SKM-1 (cell line): ENCODE data around the gene ADAM19.
A peak's percentile ranks its signal among the peaks of the same experiment; 100 is the strongest.

Source experiments
- DNase-seq: peaks from one replicate; lab custom pipeline; 2025; ENCODE audit not compliant: unreplicated experiment; lab: John Stamatoyannopoulos, UW

The ADAM19 gene

DNA sequence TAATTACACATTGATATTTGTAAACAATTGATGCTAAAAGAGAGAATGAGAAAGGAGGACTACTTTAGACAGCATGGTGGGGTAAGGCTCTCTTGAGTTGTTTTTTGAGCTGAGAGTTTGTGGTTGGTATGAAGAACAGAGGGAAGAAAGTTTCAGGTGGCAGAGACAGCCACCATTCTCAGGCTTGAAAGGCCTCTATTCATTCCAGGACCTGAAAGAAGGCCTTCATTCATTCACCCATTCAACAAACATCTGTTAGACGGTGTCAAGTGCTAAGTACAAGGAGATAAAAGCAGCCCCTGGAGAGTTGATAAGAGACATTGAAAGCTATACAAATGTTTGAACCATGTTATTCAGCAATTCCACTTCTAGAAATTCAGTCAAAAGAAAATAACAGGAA is 21.7 kb upstream of the ADAM19 start:
- DNase-seq, result no peak

DNA sequence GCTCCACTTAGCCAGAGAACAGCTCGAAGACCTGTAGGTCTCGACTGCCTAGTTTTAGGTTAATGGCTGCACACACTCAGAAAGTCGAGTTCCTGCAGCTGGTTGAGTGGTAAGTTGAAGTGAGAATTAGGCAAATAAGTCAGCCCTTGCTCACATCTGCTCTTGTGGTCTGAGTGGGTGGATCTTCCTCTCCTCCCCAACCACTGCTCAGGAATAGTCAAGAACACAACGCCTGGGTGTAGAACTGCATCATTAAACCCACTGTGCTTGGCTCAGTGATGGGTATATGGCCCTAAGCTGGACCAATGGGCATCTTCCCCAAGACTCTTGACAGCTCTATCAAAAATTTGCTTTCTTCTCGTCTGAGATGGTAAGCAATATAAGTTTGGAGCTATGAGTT is 20.9 kb upstream of the ADAM19 start:
- no peak for DNase-seq

DNA sequence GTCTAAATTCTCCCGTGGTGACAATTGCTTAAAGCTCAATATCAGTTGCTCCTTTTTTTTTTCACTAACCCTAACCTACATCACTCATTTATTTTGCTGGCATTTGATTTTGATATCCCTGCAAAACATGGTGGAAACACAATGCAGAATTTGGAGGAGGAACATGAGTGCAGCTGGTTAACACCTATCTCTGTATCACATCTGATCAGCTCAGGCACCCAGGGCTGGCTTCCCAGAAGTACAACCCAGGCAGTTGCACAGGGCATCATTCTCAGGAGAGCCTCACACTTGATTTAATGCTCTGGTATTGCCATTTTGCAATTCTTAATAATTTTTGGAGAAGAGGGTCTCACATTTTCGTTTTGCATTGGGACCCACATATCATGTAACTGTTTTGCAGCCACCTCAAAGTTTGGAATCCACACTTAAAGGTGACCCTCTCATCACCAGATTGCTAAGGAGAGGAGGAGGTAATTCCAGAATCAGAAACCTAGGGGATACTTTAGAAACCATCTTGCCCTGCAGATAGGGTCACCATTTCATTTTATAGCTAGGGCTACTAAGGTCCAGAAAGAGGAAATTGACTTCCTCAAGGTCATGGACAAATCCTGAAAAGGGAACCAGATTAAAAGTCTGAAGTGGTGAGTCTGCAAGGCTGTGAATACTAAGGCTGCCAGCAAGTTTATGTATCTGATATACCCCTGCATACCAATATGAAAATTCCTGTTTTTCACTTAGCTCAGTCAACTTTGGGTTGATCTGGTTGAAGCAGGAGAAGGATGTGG is 19.3 kb upstream of the ADAM19 start:
- no peak for DNase-seq

- DNase-seq, result no peak
Observed at GRCh38 chr5:157594257-157594656, 18.7 kb upstream of the ADAM19 start.

DNA sequence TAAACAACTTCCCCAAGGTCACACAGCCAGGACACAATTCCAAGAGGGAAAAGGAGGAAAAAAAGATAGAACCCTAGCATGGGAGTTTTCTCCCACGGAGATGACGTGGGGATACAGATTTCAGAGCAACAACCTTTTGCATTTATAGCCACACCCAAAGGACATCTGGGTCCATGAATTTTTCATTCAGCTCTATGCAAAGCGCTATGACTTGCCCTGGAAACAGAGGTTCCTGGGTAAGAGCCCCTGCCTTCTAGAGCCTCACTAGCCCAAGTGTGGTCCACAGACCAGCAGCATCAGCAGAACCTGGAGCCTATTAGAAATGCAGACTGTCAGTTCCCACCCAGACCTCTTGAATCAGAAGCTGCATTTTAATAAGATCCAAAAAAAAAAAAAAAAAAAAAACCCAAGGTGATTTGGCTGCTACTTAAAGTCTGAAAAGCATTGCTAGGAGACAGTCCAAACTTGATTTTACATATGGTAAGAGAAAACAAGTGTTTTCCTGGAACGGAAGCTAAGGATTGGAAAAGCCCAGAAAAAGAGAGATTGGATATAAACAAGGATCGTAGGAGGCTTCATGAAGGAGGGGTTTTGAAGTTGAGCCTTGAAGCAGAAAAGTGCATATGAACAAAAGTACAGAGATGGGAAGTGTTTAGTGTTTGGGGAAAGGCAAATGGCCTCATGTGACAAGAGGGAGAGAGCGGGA is 17.6 kb upstream of the ADAM19 start:
- no peak for DNase-seq

DNA sequence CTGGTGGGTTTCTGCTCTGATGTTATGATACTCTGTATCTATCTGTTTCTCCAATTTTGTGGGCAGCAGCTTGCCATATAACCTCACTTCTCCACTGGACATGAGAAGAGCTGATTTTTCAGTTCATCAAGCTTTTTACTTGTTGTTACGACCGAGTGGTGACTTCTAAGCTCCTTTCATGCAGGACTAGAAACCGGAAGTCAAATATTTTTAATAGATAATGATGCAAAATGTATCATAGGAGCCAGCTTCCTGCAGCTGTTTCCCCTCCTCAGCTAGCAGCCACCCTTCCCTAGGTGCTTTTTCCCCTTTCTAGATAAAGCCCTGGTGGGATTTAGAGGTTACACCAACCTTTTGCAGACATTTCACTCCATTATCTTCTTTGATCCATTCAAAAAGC is 17.0 kb upstream of the ADAM19 start:
- DNase-seq, result no peak

- no peak for DNase-seq
Observed at GRCh38 chr5:157590478-157590877, 14.9 kb upstream of the ADAM19 start.

- no peak for DNase-seq
Observed at GRCh38 chr5:157584628-157585027, 9.1 kb upstream of the ADAM19 start.

- no peak for DNase-seq
Observed at GRCh38 chr5:157582731-157583620, 7.4 kb upstream of the ADAM19 start.

DNA sequence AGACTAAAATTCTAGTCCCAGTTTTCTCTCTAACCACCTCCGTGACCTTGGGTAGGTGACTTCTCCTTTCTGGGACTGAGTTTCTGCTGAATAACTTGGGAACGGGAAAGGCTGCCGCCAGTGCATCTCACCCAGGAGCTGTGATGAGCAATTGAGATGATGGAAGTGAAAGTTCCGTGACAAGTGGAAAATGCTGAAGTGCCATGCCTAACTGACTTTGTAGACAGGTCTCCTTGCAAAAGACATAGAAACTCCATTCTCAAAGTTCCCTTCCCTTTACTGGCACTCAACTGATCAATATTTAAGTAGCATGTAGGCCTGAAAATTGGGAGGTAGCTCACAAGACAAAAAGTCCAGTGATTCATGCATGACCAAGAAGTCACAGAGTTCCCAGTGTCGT is 6.3 kb upstream of the ADAM19 start:
- DNase-seq, result no peak

DNA sequence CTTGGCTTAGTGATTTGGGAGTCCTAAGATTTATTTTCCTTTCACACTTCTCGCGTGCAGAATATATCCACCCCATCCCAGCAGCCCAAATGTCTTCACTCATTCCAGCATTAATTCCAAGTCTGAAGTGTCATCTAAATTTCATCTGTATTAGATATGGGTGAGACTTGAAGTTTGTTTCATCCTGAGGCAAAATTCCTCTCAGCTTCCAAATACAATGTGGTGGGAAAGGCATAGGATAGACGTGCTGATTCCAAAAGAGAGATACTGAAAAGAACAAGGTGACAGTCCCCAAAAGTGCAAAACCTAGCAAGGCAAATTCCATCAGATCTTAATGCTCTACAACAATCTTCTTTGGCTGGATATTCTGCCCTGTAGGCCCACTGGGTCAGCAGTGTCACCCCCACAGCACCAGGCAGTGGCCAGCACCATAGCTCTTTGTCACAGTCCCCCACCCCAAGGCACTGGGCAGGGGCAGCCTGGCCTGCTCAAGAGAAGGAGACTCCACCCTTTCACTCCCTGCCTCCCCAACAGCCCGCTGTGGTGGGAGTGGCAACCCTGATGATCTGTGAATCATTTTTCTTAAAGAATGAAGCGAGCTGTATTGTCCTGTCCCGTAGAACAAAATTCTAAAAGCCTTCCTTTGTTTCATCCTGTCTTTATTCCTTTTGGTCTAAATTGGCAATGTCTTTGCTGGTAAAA is 2.7 kb upstream of the ADAM19 start:
- no peak for DNase-seq

- DNase-seq, result no peak
Observed at GRCh38 chr5:157576678-157577077, 1.1 kb upstream of the ADAM19 start.

DNA sequence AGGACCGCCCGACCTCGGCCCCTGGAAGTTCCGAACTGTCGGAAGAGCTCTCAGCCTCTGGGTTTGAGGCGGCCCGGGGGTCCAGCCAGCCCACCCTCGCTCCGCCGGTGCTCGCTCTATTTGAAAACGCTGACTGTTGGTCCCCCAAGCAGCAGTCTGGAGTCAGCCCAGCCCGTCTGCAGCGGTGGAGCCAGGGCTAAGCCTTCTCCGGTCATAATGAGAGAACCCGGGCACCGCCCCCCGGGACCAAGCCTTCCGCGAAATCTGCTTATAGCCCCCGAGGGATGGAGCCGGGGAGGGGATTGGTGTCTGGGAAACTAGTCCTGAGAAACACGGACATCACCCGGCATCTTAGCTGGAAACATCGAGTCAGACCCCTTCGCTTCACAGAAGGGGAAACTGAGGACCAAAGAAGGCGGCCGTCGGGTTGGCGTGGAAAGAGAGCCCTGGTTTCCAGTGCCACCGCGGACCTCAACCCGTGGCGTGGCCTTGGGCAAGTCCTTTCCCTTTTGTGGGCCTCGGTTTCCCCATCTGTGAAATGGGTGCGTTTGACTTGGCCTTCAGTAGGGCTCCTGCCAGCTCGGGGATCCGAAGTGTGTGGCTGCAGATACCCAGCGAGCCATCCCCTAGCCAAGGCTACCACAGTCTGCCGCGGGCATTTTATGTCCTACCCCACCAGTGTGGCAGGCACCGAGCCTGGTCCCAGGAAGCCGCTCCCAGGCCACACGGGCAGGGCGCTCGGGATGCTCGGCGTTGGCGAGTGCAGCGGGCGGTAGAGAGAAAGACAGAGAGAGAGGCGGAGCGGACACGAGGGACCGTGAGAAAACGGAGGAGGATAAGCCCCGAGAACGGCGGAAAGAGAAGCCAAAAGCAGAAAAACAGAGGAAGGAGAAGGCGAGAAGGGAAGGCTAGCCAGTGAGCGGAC is 857 bp downstream of the ADAM19 start:
- no peak for DNase-seq

- peak; percentile 80 for DNase-seq
Observed at GRCh38 chr5:157571357-157571827, 4.2 kb downstream of the ADAM19 start.

GRCh38 chr5:157570531-157571200 is 4.9 kb downstream of the ADAM19 start:
- DNase-seq, result no peak

DNA sequence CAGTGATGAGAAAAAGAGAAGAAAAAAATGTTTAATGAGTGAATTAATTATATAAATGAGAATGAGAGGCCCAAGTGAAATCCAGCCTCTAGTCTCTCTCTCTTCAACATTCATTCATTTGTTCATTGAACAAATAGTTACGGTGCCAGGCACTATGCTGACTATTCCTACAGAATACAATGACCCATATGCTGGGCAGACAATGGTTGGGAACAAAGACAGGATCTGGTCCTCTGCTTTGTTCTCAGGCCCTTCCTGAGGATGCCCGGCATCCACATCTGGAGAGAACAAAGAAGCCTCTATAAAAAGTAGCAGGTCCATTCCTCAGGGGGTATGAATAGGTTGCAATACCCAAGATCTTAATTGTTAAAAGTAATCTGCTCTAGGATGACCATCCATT is 6.9 kb downstream of the ADAM19 start:
- DNase-seq, result no peak

DNA sequence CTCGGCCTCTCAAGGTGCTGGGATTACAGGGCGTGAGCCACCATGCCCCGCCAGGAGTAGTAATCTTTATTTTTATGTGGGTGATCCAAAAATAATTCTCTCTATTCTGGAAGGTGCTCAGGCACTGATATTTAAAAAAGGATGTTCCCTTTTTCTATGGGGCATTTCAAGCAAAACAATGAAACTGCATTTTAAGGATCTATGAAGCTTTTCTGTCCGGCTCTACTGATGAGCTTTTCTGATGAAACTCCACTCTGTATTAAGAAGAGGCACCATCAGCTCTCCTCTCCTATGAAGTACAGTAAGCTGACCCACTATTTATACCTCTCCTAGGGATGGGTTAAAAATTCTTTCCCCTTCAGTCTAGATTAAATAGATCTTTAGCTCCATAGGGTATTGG is 7.4 kb downstream of the ADAM19 start:
- no peak for DNase-seq

DNA sequence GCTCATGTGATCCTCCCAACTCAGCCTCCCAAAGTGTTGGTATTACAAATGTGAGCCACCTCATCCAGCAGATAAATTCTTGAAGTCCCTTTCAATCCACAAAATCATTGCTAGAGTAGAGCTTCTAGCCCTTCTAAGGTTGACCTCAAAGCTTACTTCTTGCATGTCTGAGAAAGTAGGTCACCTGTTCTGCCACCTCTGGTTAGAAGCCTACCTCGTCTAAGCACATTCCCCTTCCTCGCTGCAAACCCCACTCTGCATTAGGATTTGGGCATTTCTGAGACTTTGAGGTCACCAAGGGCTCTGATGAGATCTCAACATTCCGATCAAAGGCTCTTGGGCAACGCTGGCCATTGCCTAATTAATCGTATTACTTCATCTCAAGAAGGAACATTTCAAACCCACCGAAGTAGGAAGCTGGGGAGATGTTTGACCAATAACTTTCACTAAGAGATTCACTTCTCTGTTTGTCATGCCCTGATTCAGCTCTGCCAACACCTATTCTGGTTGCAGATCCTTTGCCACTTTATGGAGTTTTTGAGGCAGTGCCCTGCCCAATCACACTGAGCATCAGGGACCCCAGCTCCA is 8.6 kb downstream of the ADAM19 start:
- DNase-seq, result no peak
